HG03064 (cell line): ENCODE results near the gene PIAS3.
A peak's percentile ranks its signal among the peaks of the same experiment; 100 is the strongest.
"Not testable (repeated sequence)": the region's sequence is repeated elsewhere in the genome, so short reads cannot be mapped to it uniquely, and the experiment has no call there.

ENCODE experiments used
- ATAC-seq: cut with Tn5 transposase; IDR thresholded peaks from one replicate; pipeline ENCODE4 v1.9.1; 2021; ENCODE audit warnings: low read depth; ENCODE audit not compliant: unreplicated experiment

Gene PIAS3

DNA sequence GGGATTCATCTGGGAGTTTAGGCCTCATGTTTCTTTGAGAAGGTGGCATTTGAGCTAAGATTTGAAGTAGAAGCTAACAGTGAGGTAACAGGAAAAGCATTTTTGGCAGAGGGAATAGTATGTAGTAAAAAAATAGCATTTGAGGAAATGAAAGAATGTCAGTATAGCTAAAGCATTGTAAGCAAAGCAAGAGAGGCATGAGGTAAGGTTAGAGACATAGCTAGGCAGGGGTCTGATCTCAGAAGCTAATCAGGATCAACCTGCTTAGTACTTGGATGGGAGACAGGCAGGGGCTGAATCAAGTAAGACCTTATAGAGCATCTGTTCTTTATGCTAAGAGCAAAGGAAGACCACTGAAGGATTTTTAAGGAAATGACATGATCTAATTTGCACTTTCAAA is 30.9 kb downstream of the PIAS3 start:
- ATAC-seq, result no peak

DNA sequence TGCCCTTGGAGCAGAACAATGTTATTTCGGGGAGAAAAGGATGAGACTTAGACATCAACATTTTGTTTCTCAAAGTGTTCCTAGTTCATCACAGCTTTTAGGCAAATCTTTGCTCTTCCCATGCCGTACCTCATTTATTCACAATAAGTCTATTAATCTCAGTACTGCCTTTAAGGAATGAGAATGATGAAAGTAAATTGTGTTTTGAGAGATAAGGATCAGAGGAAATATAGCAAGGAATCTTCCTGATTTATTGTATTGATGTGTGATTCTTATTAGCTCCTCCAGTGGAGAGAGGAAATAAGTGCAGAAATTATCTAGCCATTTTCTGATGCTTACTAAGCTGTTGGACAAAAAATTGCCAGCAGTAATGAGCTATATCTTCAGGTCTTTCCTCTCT is 32.9 kb downstream of the PIAS3 start:
- no peak for ATAC-seq

DNA sequence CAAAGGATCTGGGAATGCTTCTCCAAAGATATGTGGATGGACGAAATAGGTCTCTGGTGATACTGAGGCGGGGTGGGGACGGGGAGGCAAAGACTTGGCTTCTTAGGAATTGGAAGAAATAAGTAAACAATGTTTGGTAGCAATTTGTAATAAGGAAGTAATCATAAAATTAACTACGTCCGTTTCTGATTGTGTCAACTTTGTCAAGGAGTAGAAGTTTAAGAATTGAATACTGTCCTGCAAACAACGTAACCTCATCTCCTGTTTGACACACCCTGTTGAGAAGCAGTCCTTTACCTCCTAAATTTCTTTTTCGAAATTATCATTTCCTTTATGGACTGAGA is 34.4 kb downstream of the PIAS3 start:
- no peak for ATAC-seq

DNA sequence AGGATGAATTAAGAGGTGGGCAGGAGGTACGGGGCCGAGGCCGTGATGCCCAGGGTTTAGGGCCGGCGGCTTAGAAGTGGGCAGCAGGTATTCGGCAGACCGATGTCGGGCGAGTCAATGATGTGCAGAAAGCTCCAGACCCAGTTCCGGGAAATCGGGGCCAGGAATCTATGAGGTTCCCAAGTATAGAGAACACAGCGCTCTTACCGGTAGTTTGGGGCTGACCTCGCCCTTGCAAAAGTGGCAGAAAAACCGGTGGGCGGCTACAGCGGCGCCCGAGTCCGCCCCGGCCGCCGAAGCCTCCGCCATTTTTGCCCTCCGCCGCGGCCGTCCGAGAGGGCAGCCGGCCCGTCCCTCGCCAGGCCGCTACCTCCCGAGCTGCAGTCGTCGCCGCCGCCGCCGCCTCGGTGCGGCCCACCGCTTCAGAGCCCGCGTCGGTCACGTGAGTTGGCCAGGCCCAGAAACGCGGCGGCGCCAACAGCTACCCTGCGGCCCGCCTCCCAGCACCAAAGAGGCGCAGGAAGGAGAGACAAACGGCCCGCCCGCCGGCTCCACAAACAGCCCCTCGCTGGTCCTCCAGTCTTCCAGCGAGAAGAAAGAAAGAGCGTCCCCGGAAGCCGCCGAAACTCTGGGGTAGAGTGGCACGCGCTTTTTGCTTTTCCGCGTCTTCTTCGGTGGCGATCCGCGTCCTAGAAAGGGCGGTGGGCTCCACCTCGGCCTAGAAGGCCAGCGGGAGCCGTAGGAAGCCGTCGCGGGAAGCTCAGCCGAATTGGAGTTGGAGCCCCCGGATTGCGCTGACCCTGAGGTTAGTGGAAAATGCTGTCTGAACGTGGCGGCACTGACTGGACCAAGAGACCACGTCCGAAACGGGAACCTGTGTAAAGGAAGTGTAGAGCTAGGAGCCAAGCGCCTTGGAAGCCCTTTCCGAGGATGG is 35.0 kb downstream of the PIAS3 start, which contains the start of the genes POLR3C and RNF115:
POLR3C (plus strand) TSS at position 636 of the 934 bp plus-strand sequence. CDS start 1,577 bp downstream, outside the sequence.
RNF115 (minus strand) TSS at position 531 of the 934 bp plus-strand sequence; CDS start at position 309, 222 bp downstream.
- peak; percentile 71 for ATAC-seq

DNA sequence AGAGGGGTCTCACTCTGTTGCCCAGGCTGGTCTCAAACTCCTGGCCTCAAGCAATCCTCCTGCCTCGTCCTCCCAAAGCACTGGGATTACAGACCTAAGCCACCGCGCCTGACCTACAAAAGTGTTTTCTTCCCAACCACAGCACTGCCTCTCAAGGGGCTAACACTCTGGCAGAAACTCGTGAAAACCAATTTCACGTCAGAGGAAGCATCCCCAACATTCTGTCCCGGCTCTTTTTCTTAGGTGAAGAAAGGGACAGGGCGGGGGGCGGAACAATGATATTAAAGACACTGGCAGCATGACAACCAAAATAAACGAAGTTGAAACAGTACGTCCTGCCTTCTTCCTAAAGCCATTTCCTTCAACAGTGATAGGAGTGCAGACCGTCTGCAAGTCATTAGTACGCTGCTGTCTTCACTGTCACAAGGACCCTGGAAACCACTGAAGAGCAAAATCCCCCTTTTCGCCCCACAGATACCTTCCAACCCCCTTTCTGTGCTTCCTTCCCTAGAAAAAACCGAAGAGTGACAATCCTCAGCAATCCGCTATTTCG is 36.0 kb downstream of the PIAS3 start:
- ATAC-seq, result not testable (repeated sequence)

DNA sequence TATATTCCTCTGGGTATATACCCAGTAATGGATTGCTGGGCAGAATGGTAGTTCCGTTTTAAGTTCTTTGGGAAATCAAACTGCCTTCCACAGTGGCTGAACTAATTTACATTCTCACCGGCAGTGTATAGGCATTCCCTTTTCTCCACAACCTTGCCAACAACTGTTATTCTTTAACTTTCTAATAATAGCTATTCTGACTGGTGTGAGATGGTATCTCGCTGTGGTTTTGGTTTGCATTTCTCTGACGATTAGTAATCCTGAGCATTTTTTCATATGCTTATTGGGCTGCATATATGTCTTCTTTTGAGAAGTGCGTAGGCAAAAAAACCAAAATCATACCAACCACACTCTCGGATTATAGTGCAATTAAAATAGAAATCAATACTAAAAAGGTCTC is 40.8 kb downstream of the PIAS3 start:
- ATAC-seq, result not testable (repeated sequence)

DNA sequence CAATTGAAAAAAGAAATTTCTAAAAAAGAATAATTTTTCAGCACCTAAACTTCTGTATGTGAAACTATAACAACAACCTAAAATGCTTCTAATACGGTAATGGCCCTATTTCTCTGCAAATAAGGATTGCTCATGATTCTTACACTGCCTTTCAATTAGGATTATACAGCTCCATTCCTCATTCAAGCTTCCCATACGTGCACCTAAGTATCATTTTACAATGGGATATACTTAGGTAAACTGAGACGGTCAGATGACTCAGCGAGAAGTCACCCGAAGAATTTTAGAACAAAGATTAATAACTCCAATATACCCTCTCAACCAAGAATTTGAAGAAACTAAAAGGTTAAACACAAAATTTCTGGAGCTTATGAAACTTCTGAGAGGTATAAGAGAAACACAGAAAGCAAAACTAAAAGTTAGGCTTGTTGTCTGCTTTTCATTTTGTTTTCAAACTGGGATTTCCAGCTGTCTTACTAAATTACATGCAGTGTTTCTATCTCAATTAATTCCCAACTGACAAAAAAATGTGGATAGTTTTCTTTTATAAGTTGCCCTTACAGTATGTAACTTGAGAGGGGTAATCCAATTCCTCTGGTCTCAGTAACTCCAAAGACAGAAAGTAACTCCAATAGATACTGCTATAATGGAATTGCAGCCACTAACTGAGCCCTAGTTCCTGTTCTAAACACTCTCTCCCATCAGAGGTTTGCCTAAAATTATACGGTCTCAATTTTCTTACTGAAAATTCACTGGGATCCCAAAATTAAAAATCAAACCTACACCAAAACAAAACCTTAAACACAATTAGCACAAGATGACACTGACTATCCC is 45.7 kb downstream of the PIAS3 start:
- not testable (repeated sequence) for ATAC-seq

DNA sequence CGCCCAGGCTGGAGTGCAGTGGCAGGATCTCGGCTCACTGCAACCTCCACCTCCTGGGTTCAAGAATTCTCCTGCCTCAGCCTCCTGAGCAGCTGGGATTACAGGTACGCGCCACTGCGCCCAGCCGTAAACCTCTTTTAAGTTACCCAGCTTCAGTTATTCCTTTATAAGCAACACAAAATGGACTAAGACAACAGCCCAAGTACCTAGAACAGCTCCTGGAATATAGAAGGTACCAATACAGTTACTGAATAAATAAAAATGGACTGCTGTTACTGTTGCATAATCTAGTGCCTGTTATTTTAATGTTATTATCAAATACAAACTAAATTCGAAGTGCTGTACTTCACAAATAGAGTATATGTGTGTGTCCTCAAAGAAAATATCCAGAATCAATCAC is 52.0 kb downstream of the PIAS3 start:
- no peak for ATAC-seq

DNA sequence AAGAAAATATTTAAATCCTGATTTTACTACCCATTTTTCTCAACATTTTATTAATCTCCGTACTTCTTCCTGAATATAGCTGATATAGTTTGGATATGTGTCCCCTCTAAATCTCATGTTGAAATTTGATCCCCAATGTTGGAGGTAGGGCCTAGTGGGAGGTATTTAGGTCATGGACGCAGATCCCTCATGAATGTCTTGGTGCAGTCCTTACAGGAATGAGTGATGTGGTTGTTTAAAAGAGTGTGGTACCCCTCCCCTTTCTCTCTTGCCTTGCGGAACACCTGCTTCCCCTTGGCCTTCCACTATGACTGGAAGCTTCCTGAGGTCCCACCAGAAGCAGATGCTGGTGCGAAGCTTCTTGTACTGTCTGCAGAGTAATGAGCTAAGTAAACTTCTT is 52.5 kb downstream of the PIAS3 start:
- ATAC-seq, result no peak

DNA sequence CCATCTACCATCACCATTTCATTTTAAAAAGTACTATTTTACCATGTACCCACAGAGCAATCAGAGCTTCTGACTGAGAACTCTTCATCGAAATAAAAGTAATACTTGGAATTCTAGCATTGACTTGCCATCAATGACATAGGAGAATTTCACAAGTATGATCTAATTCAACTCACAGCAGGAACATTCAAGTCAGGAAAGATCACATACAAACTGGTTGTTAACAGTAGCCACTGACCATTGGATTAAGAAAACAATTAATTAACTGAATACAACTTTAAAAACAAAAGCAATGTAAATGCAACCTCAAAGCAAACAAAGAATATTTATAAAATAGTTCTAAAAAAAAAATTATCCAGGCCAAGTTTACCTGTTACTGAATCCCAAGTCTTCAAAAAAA is 53.8 kb downstream of the PIAS3 start:
- no peak for ATAC-seq

DNA sequence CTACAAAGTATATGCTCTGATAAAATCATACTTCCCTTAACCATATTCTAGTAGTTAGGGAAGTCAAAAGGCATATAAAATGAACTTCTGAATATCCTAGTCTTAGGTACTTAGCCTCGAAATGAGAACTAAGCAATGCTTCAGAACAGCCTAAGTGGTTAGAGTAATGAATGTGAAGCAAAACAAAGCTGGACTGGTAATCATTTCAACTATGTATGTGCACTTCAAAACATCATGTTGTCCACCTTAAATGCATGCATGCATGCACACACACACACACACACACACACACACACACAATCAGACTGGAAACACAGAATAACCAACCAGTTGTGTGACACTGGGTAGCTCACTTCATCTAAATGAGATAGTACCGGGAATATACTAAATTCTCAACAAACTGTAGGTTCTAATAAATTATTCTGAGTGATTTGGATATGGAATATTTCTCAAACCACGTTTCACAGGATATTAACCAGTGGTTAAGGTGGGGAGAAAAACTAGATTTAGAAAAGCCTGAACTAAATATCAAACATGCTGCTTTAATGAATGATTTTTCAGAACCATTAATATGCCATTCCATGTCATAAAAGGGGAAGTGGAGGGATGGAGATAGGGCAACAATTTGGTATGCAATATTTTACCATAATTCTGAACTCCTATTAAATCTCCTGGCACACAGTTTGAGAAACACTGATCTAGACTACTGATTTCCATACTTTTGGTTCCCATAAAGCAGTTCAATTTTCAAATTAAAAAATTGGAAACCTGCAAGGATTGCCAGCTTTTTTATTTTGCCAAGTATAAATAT is 54.4 kb downstream of the PIAS3 start:
- no peak for ATAC-seq

DNA sequence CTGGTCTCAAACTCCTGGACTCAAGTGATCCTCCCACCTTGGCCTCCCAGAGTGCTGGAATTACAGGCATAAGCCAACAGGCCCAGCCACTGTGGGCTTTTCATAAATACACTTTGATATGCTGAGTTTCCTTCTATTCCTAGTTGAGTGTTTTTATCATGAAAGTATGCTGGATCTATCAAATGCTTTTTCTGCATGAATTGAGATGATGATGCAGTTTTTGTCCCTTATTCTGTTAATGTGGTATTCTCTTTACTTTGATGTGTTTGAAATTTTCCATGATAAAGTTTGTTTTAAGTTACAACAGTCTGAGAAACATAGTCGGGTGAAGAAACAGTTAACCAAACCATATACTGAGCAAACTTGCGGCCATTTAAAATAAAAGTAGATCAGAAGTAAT is 59.1 kb downstream of the PIAS3 start:
- ATAC-seq, result no peak
